Muscle of back (tissue), 11 donors: ENCODE measurements around the gene KRTAP10-3. TPM values are rescaled to one million over a fixed set of nuclear protein-coding genes. Genes with fewer than 3 reads are reported as not detected.
A peak's percentile ranks its signal among the peaks of the same experiment; 100 is the strongest.
"Not testable (repeated sequence)": the region's sequence is repeated elsewhere in the genome, so short reads cannot be mapped to it uniquely, and the experiment has no call there.

Source experiments
- DNase-seq, 3 donors: peaks; one replicate each; pipeline versions ENCODE4 v3.0.0 to v3.0.0-alpha.2; 2013
- polyA plus RNA-seq, 10 donors: library from polyadenylated mRNA; unstranded; fragments of 120-200 nt; gene quantifications; one replicate each; pipeline ENCODE4 v1.2.1, GENCODE V29; 2013; ENCODE audit not compliant: insufficient read length in 10 of 10

The KRTAP10-3 gene
- polyA plus RNA-seq, 10 donors = not detected

DNA sequence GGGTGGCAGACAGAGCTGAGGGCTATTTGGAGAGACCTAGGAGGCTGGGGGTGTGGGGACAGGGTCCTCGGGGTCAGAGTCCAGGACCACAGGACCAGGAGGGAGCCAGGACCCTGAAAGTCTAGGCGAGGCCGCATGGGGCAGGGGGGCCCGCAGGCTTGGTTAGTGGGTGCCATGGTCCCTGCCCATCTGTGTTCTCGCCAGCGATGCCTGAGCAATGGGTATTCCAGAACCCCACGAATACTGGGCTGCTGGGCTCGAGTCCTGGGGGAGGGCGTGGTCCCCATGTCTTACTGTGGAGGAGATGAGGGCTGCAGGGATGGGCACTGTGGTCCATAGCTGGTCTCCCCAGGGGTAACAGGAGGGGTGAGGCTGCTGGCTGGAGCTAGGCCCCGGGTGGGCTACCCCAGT is 31.7 kb upstream of the KRTAP10-3 start:
- no peak for DNase-seq

DNA sequence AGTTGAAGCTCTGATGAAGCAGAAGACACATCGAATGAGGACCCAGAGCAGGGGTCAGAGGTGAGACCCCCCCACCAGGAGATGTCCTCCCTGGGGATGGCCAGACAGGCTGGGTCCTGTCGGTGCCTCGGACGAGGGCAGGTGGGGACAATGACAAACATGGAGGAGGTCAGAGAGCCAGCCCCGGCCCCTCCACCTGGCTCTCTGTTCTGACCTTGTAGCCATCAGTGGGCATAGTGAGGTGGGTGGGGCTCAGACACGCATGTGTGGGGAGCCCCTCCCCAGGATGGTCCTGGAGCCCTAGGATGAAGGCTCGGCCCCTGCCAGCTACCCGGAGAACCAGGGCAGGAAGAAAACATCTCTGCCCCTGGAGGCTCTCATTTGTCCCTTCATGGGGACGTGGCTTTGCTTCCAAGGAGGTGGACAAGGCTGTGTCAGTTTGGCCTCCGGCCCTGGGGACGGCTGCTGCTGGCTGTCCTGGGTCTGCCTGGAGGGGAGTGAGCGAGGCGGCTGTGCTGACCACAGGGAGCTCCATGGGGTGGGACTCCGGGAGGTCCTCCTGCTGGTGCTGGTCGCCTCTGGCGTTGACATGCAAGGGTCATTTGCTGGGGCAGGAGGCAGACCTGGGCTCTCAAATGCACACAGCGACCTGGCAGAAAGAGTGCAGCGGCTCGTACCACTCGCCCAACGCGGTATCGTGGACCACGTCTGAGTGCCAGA is 31.2 kb upstream of the KRTAP10-3 start:
- DNase-seq = no peak

- DNase-seq = no peak
Observed at GRCh38 chr21:44589094-44589493, 30.5 kb upstream of the KRTAP10-3 start.

DNA sequence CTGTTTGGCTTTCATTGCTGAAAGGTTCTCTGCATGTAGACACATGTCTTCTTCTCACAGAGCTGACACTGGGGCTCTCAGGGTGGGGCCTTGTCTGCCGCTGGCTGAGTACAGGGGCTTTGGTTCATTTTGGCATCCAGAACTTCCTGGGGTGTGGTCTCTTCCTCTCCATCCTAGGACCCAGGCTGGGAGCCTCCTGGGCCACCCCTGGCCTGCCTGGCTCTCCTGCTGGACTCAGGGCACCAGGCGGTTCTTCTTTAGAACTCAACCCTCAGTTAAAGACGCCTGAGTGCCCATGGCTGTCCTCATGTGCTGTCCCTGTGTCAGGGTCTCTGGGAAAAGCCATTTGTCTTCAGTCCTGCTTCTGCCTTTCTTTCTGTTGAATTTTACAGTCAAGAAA is 27.3 kb upstream of the KRTAP10-3 start:
- no peak for DNase-seq

- DNase-seq = no peak
Observed at GRCh38 chr21:44583800-44584147, 25.2 kb upstream of the KRTAP10-3 start.

DNA sequence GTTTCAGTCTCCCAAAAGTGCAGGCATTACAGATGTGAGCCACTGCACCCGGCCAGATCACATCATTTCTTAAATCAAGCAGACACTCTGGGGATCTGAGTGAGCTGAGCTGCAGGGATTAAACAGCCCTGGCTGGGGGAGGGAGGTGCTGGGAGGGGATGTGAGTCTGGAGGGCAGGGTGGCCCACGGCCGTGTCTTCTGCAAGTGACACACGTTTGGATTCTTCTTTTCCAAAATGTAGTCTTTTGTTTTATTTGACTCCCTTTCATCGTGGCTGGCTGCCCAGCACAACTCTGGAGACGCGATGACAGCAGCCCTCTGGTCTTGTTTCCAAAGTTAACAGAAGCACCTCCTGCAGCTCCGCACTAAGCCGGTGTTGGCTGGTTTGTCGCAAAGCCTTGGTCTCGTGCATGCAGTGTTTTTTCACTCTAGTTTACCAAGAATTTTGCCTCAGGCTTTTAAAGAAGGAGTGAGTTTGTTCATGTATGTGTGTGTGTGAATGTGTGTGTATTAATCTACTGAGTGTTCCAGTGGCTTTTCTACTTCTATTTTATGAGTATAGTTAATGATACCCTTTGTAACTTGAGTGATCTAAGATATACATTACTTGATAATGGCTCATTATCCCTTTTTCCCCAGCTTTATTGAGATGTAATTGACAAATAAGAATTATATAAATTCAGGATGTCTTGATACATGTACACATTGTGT is 24.6 kb upstream of the KRTAP10-3 start:
- peak in 2 of 3 donors; percentile 16 to 50 for DNase-seq

DNA sequence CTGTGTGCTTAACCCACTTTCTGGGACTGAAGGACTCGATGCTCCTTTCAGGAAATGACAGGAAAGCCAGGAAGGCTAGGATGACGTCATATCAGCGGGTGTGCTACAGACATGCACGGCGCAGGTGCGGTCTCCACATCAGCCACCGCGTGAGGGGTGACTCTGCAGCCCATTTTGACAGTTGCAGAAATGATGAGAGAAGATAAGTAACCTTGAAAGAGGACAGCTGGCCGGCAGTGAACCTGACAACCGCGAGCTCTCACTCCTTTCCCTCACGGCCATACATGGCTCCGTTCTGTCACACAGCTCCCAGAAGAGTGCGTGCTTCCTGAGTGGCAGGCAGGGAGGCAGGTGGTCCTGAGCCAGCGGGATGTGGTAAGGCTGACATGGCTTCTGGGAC is 23.5 kb upstream of the KRTAP10-3 start:
- no peak for DNase-seq

- DNase-seq = no peak
Observed at GRCh38 chr21:44581158-44581557, 22.6 kb upstream of the KRTAP10-3 start.

DNA sequence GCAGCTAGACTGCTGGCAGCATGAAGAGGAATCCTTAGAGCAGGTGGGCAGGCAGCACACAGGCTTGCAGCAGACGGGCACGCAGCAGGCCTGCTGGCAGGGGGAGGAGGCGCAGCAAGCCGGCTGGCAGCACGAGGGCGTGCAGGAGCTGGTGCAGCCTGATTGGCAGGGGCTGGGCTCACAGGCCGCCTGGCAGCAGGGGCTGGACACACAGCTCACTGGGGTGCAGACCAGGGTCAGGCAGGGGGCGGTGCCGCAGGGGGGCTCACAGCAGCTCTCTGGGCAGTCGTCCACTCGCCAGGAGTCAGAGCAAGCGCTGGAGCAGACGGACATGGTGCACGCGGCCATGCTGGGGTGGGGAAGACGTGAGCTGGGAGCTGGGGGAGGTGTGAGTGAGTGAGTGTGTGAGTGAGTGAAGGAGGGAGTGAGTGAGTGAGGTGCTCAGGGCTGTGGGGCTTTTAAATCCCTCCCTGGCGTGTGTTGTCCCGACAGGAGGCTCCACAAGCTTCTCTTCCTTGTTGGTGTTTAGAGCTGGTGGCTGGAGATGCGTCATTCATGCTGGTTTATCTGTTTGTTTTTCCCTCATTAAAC is 21.7 kb upstream of the KRTAP10-3 start, which contains the start of gene KRTAP10-5:
Gene KRTAP10-5, minus strand, starts transcription at position 374 of the 591 bp plus-strand sequence. Its CDS starts 26 bp downstream, at position 348.
- not testable (repeated sequence) for DNase-seq

- DNase-seq = no peak
Observed at GRCh38 chr21:44579833-44580144, 21.2 kb upstream of the KRTAP10-3 start.

DNA sequence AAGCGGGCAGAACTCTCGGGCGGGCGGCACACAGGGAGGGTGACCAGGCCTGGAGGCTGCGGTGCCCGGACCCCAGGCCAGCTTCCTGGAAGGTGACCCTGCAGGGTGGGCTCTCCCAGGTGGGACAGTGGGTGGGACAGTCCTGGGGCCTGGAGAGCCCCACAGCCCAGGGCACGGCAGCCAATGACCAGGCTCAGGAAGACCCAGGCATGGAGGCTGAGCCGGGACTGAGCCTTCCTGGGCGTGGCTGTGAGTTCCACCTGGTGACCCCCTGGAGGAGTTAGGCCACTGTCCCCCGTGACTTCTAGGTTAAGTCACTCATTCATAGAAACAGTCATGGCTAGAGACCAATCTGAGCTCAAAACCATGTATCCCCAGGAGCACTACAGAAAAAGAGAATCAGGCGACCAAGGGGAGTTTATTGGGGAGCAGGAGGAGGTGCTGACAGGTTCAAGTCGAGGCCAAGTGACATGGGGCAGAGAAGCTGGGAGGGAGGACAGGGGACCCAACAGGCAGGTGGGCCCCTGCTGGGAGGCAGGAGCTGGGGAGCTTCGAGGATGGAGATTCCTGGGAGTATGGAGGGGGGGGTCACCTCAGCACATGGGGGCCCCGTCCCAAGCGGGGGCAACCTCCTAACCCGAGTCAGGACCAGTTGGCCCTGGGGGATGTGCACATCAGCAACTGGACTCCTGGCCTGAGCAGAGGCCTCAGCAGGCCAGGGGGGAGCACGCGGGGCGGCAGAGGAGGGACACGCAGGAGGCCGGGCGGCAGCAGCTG is 20.6 kb upstream of the KRTAP10-3 start:
- no peak for DNase-seq

- DNase-seq = no peak
Observed at GRCh38 chr21:44578371-44579055, 19.9 kb upstream of the KRTAP10-3 start.

DNA sequence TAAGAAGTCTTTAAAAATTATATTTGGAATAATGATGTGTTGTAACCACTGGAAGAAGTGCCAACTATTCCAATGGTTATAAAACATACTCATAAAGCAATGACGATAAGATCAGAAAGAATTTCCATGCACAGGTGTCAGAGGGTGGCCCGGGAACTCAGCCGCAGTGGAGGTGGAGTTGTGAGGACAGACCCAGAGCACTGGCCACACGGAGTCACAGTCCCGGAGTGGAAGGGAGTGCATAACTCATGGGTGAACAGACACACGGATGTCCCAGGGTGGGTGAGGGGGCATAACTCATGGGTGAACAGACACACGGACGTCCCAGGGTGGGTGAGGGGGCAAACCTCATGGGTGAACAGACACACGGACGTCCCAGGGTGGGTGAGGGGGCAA is 17.4 kb upstream of the KRTAP10-3 start:
- DNase-seq = no peak

DNA sequence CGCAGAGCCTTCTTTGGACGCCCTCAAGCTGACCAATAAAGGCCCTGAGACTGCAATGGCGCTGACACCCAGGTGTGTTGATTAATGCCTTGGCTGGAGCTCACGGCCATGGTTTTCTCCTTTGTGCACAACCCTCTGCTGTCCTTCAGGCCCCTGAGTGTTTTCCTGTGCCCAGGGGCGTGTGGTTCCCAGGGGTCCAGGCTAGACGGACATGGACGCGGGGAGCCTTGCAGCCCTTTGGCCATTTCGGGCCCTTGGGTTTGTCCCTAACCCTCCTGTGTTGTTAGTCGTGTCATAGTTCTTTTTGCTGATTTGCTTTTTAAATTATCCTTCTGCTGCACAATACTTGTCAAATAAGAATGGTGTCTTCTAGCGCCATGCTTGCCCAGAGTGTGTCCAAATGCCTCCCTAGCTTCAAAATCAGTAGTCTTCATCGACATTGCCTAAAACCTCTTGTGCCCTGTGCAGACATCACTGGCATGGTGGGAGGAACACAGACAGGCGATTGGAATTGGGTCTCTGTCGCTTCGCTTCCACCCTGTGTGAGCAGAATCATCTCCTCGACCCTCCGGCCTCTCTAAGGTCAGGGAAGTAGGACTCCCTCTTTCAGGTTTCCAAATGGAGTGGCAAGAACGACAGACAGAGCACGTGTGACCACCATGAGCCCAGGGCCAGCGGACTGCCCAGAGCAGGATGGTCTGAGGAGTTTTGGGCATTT is 16.9 kb upstream of the KRTAP10-3 start:
- no peak for DNase-seq

DNA sequence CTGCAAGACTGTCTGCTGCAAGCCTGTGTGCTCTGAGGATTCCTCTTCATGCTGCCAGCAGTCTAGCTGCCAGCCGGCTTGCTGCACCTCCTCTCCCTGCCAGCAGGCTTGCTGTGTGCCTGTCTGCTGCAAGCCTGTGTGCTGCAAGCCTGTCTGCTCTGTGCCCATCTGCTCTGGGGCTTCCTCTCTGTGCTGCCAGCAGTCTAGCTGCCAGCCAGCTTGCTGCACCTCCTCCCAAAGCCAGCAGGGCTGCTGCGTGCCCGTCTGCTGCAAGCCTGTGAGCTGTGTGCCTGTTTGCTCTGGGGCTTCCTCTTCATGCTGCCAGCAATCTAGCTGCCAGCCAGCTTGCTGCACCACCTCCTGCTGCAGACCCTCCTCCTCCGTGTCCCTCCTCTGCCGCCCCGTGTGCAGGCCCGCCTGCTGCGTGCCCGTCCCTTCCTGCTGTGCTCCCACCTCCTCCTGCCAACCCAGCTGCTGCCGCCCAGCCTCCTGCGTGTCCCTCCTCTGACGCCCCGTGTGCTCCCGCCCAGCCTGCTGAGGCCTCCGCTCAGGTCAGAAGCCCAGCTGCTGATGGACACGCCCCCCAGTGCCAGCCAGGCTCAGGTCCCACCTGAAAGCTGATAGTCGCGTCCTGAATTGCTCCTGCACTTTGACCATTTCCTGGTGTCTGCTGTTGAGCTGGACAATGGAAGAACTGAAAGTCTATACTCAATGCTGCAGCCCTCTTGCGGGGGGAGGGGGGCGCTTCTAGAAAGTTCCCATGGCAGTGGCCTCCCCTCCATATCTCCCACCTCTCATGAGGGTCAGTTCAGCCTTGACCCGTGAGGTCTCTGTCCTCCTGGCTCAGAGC is 16.1 kb upstream of the KRTAP10-3 start:
- no peak for DNase-seq

DNA sequence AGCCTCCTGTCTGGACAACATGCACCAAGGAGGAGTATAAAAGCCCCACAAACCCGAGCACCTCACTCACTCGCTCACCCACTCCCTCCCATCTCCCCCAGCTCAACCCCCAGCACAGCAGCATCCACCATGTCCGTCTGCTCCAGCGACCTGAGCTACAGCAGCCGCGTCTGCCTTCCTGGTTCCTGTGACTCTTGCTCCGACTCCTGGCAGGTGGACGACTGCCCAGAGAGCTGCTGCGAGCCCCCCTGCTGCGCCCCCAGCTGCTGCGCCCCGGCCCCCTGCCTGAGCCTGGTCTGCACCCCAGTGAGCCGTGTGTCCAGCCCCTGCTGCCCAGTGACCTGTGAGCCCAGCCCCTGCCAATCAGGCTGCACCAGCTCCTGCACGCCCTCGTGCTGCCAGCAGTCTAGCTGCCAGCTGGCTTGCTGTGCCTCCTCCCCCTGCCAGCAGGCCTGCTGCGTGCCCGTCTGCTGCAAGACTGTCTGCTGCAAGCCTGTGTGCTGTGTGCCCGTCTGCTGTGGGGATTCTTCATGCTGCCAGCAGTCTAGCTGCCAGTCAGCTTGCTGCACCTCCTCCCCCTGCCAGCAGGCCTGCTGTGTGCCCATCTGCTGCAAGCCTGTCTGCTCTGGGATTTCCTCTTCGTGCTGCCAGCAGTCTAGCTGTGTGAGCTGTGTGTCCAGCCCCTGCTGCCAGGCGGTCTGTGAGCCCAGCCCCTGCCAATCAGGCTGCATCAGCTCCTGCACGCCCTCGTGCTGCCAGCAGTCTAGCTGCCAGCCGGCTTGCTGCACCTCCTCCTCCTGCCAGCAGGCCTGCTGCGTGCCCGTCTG is 15.2 kb upstream of the KRTAP10-3 start, which contains the start of gene KRTAP10-4:
Gene KRTAP10-4, plus strand, starts transcription at position 100 of the 827 bp plus-strand sequence. Its CDS starts 30 bp downstream, at position 130.
- DNase-seq = not testable (repeated sequence)

DNA sequence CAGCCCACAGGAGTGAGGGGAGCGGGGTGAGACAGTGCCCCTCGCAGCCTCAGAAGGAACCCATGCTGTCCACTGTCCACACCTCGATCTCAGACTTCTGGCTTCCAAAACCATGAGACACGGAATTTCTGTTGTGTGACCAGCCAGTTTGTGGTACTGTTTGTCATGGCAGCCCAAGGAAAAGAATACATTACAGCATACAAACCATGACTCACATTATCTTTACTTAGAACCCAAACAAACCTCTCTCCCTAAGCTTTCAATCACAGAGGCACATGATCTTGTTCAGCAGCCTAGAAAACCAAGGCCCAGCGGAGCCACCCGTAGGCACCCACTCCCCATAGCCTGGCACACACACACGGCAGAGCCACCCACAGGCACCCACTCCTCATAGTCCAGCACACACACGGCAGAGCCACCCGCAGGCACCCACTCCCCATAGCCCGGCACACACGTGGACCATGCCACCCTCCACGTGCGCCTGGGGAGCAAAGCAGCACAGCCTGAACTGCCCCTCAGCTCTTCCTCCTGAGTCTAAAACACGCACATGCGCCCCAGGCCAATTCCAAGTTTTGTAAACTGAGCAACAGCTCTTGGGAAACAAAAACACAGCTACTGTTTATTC is 14.5 kb upstream of the KRTAP10-3 start:
- no peak for DNase-seq
